Upper lobe of left lung (tissue), 4 donors: ENCODE results near the gene SIL1.
"Not testable (repeated sequence)": the region's sequence is repeated elsewhere in the genome, so short reads cannot be mapped to it uniquely, and the experiment has no call there.

Experiments used
- EP300 ChIP-seq, 4 donors: sonication (generic); formaldehyde crosslinking; IDR thresholded peaks; one replicate each; pipeline ENCODE4 v1.5.1; 2017; ENCODE audit warnings: antibody characterized with exemption in 4 of 4, control low read depth in 2 of 4
- POLR2A ChIP-seq, 4 donors: fragments of 450-650 bp; IDR thresholded peaks; one replicate each; pipeline ENCODE4 v1.5.1; 2016 to 2017; ENCODE audit warnings: antibody characterized with exemption in 4 of 4, mild to moderate bottlenecking in 2 of 4
- POLR2AphosphoS5 ChIP-seq, 2 donors: sonication (generic); formaldehyde crosslinking; IDR thresholded peaks; one replicate each; pipeline ENCODE4 v1.5.1; 2017; ENCODE audit warnings: antibody characterized with exemption in 2 of 2
- TF ChIP-seq, protein P1 (sequence below), 6 experiments: fragments of 450-650 bp in 4 of 6; fragments of 200-600 bp in 2 of 6; sonication (generic) in 2 of 6; IDR thresholded peaks; one replicate each; pipeline ENCODE4 v1.5.1; 2016 to 2019; ENCODE audit warnings: antibody characterized with exemption in 6 of 6

DNA sequence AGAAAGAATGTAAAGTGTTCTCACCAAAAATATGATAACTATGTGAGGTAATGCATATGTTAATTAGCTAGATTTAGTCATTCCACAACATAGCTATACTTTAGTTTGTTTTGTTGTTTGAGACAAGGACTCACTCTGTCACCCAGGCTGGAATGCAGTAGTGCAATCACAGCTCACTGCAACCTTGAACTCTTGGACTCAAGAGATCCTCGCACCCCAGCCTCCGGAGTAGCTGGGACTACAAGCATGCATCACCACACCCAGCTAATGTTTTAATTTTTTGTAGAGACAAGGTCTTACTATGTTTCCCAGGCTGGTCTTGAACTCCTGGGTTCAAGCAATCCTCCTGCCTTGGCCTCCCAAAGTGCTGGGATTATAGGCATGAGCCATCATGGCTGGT is 124.2 kb downstream of the SIL1 start:
- not testable (repeated sequence) for TF ChIP-seq EP300, POLR2A, POLR2AphosphoS5 (IDR thresholded peaks at IDR 0.05)
- TF ChIP-seq, protein P1, sequence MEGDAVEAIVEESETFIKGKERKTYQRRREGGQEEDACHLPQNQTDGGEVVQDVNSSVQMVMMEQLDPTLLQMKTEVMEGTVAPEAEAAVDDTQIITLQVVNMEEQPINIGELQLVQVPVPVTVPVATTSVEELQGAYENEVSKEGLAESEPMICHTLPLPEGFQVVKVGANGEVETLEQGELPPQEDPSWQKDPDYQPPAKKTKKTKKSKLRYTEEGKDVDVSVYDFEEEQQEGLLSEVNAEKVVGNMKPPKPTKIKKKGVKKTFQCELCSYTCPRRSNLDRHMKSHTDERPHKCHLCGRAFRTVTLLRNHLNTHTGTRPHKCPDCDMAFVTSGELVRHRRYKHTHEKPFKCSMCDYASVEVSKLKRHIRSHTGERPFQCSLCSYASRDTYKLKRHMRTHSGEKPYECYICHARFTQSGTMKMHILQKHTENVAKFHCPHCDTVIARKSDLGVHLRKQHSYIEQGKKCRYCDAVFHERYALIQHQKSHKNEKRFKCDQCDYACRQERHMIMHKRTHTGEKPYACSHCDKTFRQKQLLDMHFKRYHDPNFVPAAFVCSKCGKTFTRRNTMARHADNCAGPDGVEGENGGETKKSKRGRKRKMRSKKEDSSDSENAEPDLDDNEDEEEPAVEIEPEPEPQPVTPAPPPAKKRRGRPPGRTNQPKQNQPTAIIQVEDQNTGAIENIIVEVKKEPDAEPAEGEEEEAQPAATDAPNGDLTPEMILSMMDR (IDR thresholded peaks at IDR 0.05) = not testable (repeated sequence)
